ENCODE measurements around the gene CAMK2B. TPM values are rescaled to one million over a fixed set of nuclear protein-coding genes. Genes with fewer than 3 reads are reported as not detected.

Gene CAMK2B
- polyA plus RNA-seq, 2 of the 4 experiments (the other 2 are of a cell fraction) = 0.17 TPM; not detected in 1

- no peak for DNase-seq (ENCODE audit: low read depth in 1 of 2, low spot score in 1 of 2)
- no peak; a peak in 1 of 6 replicates for ATAC-seq
- no peaks in the 10 kb centered on the region for H3K4me1 ChIP-seq
- H3K4me3 ChIP-seq = no peak overlapping the region
- H3K4me2 ChIP-seq = no peak overlapping the region
- ChIA-PET POLR2A (no interaction called here), CTCF (no interaction called here)
- no peak overlapping the region for H3K27ac ChIP-seq
- WGBS (ENCODE audit: missing lambda C conversion rate) = 60% methylated on average over 2 of the region's 8 CpGs
- H3K9me3 ChIP-seq = no peaks in the 10 kb centered on the region
- FAIRE-seq = no peak
- TF ChIP-seq HMGXB4 (CRISPR knock-in tag; IDR thresholded peaks at IDR 0.05; ENCODE audit: borderline replicate concordance) (no peak), CBX2 (IDR thresholded peaks at IDR 0.05; ENCODE audit: borderline replicate concordance, low read depth) (no peak), RNF2 (IDR thresholded peaks at IDR 0.05; ENCODE audit: borderline replicate concordance, low read depth) (no peak), ZSCAN20 (CRISPR knock-in tag; IDR thresholded peaks at IDR 0.05) (no peak), TP53 (CRISPR knock-in tag; IDR thresholded peaks at IDR 0.05) (no peak), RARB (CRISPR knock-in tag; IDR thresholded peaks at IDR 0.05) (no peak), CHD2 (IDR thresholded peaks at IDR 0.05; ENCODE audit: low read length, partially characterized antibody) (no peak)
These were observed 58.9 kb downstream of the CAMK2B start for GRCh38 chr7:44266526-44266925.

- Histone ChIP-seq H3K27ac (no peak overlapping the region), H3K4me1 (no peaks in the 10 kb centered on the region), H3K4me2 (no peak overlapping the region), H3K4me3 (no peak overlapping the region), H3K9me3 (no peaks in the 10 kb centered on the region)
- ATAC-seq (no peak), FAIRE-seq (no peak), DNase-seq (ENCODE audit: low read depth in 1 of 2, low spot score in 1 of 2) (no peak)
- WGBS (ENCODE audit: missing lambda C conversion rate) = 62% methylated on average over 8 of the region's 8 CpGs
- TF ChIP-seq KDM1A (IDR thresholded peaks at IDR 0.05; ENCODE audit: low read depth) (no peak), ZSCAN20 (CRISPR knock-in tag; IDR thresholded peaks at IDR 0.05) (no peak), JUN (IDR thresholded peaks at IDR 0.05) (no peak), HOXA7 (CRISPR knock-in tag; IDR thresholded peaks at IDR 0.05) (no peak), CBX8 (IDR thresholded peaks at IDR 0.05) (no peak), ZNF302 (CRISPR knock-in tag; IDR thresholded peaks at IDR 0.05) (no peak), NFE2L2 (conservative IDR thresholded peaks at IDR 0.05; ENCODE audit: low read length) (no peak), MAZ (IDR thresholded peaks at IDR 0.05; ENCODE audit: borderline replicate concordance, low read depth, low read length) (no peak), EHF (CRISPR knock-in tag; IDR thresholded peaks at IDR 0.05) (no peak), BCL3 (IDR thresholded peaks at IDR 0.05) (no peak), POLR2AphosphoS2 (conservative IDR thresholded peaks at IDR 0.05; ENCODE audit: low read length) (no peak), HOXB5 (CRISPR knock-in tag; IDR thresholded peaks at IDR 0.05) (no peak), CEBPB (IDR thresholded peaks at IDR 0.05) (no peak), MAFK (IDR thresholded peaks at IDR 0.05; ENCODE audit: partially characterized antibody) (no peak), MAX (IDR thresholded peaks at IDR 0.05) (no peak), RNF2 (IDR thresholded peaks at IDR 0.05; ENCODE audit: borderline replicate concordance, low read depth) (no peak; the same call in 1 of the 2 replicates), JUNB (IDR thresholded peaks at IDR 0.05) (no peak)
- CTCF ChIA-PET = interaction anchor here (0.9 kb wide), 1 partner anchor 24 kb away, joined by 3 read pairs; no protein-coding TSS in a partner anchor
- POLR2A ChIA-PET = no interaction called here
These were observed 59.7 kb downstream of the CAMK2B start for GRCh38 chr7:44265728-44266127.

- Histone ChIP-seq H3K4me2 (no peak overlapping the region), H3K27ac (no peak overlapping the region), H3K4me1 (no peaks in the 10 kb centered on the region), H3K9me3 (no peaks in the 10 kb centered on the region), H3K4me3 (no peak overlapping the region)
- WGBS (ENCODE audit: missing lambda C conversion rate) = 36% methylated on average over 6 of the region's 11 CpGs
- ATAC-seq (peak in 1 of 2 experiments; percentile 24; a peak in 1 of 6 replicates), DNase-seq (ENCODE audit: low read depth in 1 of 2, low spot score in 1 of 2) (no peak), FAIRE-seq (no peak)
- CTCF ChIA-PET = no interaction called here
- POLR2A ChIA-PET = no interaction called here
- TF ChIP-seq KDM5A (IDR thresholded peaks at IDR 0.05) (no peak), SMC3 (IDR thresholded peaks at IDR 0.05) (no peak), RAD21 (conservative IDR thresholded peaks at IDR 0.05 in 1 of 2, IDR thresholded peaks at IDR 0.05 in 1 of 2) (no peak), BHLHE40 (IDR thresholded peaks at IDR 0.05; ENCODE audit: low read depth, low read length) (no peak), TP53 (CRISPR knock-in tag; IDR thresholded peaks at IDR 0.05) (no peak), RNF2 (IDR thresholded peaks at IDR 0.05; ENCODE audit: borderline replicate concordance, low read depth) (no peak), HES2 (IDR thresholded peaks at IDR 0.05) (no peak), RFX5 (IDR thresholded peaks at IDR 0.05) (no peak), ATOH8 (CRISPR knock-in tag; IDR thresholded peaks at IDR 0.05; ENCODE audit: low read depth) (no peak), JUN (IDR thresholded peaks at IDR 0.05) (no peak), SREBF2 (IDR thresholded peaks at IDR 0.05) (no peak)
These were observed 61.0 kb downstream of the CAMK2B start for GRCh38 chr7:44264221-44264931.
